ENCODE data around the gene TMEM8B.

Gene TMEM8B

DNA sequence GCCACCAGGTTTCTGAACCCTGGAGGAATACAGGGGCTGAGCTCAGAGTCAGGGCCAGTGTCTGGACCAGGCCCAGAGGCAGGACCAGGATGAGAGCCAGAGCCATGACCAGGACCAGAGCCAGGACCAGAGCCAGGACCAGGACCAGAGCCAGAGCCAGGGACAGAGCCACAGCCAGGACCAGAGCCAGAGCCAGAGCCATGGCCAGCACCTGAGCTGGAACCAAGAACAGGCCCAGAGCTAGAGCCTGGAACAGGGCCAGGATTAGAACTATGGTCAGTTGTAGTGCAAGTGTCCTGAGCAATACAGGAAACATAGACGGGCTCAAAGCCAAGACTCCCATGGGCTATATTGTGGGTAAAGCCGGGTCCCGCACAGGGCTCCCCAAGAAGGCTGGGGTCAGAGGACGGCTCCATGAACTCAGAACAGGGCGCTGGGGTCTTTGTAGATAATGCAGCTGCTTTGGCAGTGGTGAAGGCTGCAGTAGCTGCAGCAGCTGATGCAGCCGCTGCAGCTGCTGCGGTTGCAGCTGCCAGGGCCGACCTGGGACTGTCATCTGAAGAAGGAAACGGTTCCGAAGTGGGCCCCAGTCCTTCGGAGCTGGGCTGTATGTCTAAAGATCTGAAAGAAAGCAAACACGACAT, 17.5 kb upstream of the TMEM8B start:
- peak; percentile 30 for DNase-seq

DNA sequence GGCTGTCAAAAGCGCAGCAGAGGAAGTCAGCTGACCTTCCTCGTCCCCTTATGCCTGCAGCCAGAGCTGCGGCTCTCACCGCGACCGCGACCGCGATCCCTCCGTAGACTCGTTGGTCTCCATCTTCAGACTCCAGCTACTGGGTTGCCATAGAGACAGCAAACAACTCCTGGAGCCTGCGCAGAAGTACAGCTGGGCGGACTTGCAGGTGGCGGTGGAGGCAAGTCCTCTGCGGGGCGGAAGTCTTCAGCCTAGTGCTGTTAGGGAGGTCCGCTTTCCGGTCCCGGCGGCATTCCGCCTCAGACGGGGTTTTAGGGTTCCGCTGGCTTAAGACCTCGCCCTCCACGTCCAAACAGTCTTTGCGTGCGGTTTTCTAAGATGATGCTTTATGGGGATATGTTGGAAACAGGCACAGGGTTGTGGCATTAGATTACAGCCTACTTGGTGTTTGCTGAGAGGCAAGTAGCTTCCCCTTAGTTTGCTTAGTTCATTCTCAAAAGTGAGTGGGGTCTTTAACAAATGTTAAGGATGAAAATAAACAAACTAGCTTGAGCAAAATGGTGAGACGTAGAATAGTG, 16.9 kb upstream of the TMEM8B start, which contains the start of gene SPAG8:
Gene SPAG8 (minus strand): TSS at position 238 of the 578 bp plus-strand sequence. CDS start 115 bp downstream, at position 123.
- peak; percentile 93 for DNase-seq

DNA sequence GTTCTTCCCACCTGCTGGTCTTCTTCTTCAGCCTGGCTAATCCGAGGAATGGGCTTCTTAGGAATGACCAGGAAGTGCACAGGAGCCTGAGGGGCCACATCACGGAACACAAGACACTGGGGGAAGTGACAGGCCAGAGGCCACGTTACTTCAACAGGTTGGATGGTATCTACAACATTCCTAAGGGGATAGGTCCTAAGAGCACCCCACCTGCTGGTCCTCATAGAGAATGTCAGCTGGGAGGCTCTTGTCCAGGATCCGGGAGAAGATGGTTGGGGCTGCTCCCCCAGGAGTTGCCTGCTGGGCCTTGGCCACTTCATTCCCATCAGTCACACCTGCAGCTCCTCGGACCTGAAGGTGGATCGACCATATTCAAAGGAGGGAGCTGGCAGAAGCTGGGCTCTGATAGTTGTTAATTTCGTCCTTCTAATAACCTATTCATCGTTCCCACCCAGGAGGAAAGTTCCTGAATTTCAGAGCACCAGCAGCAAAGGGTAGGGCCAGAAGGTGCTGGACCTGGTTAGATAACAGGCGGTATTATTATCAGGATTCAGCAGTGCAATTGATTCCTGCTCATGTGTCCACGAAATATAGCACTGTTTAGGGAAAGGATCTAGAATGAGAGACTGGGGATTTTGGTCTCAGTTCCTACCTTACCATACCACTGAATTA, 15.5 kb upstream of the TMEM8B start:
- no peak for DNase-seq

DNA sequence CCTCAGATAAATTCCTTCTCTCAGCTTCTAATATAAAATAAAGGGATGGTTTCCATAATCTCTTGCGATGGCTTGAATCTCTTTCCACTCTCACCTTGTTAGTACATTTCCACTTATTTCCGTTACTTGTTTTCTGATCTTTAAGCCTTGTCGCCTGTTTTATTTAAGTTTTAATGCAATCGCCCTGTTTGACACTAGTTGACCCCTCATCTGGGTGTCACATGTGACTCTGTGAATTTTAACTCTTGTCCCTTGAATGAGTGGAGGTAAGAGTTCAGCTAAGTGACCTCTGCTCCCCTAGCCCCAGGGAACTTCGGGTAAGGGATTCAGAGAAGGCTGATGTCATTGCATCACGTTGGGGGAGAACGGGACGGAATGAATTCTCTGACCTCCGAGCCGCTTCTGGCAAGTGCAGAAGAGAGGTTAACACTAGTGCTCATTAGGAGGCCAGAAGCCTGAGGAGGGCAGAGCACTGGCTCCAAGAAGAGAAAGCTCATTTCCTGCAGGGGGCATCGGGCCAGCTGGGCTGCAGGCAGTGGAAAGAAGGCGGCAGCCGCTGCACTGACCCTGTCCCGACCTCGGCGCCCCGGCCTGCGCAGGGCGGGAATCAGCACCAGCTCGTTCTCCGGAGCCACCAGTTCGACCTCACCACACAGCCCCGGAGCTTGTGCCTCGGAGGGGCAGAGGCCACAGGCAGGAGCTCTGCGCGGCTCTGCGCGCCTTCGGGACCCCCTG, 14.8 kb upstream of the TMEM8B start:
- peak; percentile 74 for DNase-seq

DNA sequence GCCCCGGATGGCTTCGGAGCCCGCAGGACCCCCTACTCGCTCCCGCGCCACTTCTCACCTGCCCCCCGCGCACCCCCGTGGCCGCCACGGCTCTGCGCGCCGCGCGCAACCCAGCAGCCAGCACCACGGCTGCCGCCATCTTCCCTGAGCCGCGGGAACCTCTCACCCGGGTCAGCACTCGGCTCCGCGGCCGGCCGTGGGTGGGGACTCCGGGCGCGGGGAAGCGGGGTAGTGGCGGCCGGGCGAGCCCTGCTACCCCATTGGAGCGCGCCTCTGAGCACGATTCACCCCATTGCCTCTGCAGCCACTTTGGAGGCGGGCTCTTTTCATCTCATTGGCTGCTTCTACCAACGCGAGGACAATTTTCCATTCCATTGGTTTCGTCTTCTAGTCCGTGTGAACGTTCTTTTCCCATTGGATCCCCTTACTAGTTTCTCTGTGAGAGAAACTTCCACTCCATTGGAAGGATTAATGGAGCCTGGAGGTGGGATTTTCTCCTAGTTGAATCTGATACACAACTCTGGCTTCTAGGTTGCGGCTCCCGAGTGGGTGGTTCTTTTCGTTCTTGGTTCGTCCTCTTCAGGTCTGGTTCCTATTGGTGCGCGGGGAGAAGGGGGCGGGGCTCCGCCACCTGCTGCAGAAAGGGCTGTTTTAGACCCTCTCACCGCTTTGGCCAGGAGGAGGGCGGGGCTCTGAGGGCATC, 14.0 kb upstream of the TMEM8B start, which contains the start of gene HINT2:
Gene HINT2 (minus strand): TSS at position 202 of the 703 bp plus-strand sequence. CDS start 63 bp downstream, at position 139.
- peak; percentile 100 for DNase-seq

GRCh38 chr9:35816708-35817107, 12.3 kb upstream of the TMEM8B start:
- DNase-seq = no peak

DNA sequence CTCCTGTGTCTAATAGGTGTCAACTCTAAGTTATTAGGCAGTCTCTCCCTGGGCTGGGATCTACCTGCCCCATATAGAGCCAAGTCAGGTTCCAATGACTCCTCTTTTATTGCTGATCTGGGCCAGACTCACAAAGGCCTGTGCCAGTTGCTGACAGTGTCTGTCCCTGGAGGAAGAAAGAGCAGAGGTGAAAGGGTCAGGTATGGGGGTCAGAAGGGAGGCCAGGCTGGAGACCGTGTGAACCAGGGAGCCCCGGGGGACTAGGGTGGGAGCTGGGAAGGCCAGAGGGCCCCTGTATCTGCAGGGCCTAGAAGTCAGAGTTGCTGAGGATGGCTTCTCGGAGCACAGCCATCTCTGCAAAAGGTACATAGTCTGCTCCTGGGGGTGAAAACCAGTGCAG, 10.7 kb upstream of the TMEM8B start:
- no peak for DNase-seq

DNA sequence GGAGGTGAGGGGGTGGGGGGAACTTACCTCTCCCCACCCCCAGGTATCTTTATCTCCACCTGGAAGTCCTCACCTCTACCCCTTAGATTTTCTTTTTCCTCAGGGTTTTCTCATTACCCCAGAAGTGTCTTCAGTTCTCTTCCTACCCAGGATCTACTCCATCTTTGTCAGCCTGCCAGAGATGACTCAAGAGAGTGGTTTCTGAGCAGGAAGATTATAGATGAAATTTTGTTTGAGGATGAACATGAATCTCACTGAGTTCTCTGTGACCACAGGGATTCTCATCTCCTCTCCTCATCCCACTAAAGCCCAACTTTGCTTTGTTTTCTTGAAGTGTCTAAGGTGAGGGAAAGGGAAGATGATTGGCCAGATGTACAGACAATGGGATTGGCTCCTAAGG, 9.0 kb upstream of the TMEM8B start:
- no peak for DNase-seq

DNA sequence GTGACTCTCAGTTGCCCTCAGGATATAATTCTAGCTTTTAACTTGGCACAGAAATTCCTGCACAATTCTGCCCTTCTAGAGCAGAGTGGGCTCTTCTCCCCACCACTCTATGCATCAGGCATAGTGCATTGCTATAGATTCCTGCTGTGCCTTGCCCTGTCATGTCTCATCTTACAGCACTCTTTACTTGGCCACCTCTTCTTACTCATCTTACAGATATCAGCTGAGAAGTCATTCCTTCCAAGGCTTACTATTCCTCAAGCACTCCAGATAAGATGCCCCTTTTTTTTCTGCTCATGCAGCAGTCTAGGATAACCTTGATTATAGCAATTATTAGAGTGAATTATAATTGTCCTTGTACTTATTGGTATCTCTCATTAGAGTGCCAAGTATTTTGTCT, 6.1 kb upstream of the TMEM8B start:
- no peak for DNase-seq

DNA sequence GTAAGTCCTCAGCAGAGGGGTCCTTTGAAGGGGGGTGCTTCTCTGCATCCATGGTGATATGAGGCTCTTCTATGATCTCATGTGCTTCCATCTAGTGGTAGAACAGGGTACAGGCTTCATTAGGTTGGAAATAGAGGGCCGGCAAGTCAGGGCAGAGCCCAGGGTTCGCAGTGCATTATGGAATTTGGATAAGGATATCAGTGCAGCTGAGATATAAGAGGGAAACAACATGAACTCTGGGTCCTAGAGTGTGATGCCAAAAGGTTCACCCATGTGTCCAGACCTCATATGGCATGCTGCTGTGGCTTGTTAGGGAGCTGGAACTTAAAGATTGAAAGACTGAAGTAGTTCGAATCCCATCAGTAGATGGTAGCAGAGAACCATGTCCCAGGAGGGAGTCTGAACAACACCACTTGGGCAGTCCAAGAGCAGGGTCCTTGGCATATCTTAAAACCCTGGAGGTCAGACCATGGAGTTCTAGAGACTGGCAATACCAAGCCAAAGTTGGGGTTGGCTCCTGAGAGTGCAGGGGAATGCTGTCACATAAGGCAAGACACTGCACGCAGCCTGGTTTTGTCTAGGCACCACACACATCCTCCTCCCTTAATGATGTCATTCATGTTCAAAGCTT, 2.8 kb upstream of the TMEM8B start:
- DNase-seq = peak; percentile 53

GRCh38 chr9:35827486-35827885, 1.5 kb upstream of the TMEM8B start:
- DNase-seq = no peak

DNA sequence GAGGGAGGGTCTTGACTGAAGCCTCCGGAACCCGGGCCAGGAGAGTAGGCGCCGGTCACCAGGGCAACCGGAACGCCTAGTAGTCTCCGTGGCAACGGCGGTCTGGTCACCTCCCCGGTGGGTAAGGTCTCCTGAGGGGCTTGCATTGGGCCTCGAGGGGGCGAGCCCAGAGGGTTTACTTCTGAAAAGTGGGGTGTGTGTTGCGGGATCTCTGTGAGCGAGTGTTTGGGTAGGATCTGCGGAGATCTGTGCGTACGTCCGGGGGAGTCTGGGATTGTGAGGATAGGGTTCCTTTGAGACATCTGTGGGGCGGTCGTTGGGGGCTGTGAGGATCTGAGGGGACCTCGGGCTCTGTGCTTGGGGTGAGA, 328 bp upstream of the TMEM8B start, which contains the start of gene FAM221B:
Gene FAM221B (minus strand): TSS at position 17 of the 368 bp plus-strand sequence. CDS start 2,571 bp downstream, outside the sequence.
- no peak for DNase-seq

- no peak for DNase-seq
Observed at GRCh38 chr9:35829764-35830096, 702 bp downstream of the TMEM8B start.

DNA sequence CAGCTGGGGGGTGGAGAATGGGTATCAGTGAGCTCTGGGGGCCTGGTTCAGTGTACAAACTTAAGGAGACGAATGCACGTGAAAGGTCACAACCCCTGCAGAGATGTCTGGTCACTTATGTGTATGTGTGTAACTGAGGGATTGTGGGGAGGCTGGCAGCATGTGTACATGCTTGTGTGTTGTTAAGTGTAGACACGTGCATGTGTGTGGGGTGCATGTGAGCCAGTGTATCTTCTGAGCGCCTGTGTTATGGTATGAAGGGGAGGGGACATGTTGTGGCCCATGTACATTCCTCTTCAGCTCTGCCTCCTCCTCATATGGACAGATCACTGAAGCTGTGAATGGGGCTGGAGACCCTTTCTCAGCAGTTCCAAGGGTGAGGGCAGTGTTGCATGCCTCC, 2.0 kb downstream of the TMEM8B start:
- DNase-seq = no peak

- no peak for DNase-seq
Observed at GRCh38 chr9:35832814-35833213, 3.8 kb downstream of the TMEM8B start.

DNA sequence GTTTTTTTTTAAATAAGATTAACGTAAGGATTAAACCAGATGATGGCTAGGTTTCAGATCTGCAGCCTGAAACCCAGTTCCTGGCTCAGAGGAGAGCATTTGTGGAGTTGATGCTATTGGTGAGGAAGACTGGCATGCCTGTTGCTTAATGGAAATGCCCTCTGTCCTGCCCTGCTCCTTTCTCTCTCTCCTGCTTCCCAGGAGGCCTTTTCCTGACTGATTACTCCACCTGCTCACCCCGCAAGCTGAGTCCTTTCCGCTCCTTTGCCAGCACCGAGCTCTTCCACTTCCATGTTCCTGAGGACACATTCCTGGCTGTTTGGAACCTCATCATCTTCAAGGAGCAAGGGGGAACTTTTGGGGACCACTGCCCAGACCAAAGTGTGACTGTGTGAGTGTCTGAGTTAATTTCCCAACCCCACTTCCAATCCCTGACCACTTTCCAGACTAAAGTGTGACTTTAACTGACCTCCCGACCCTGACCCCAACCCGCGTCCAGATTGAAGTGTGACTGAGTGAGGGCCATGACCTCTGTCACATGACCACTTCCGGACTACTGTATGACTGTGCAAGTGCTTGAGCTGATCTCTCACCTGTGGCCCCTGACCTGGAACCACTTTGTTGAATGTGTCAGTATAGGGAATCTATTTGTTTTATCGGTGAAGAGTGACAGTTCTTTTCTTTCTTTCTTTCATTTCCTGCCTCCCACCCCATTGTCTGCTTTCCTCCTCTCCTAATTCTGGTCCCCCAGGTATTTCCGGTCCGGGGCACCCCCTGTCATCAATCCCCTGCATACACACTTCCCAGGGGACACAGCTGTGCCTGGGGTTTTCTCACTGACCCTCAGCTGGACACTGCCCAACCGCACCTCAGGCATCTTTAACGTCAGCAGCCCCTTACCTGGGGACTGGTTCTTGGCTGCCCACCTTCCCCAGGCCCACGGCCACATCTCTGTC, 5.5 kb downstream of the TMEM8B start:
- no peak for DNase-seq

DNA sequence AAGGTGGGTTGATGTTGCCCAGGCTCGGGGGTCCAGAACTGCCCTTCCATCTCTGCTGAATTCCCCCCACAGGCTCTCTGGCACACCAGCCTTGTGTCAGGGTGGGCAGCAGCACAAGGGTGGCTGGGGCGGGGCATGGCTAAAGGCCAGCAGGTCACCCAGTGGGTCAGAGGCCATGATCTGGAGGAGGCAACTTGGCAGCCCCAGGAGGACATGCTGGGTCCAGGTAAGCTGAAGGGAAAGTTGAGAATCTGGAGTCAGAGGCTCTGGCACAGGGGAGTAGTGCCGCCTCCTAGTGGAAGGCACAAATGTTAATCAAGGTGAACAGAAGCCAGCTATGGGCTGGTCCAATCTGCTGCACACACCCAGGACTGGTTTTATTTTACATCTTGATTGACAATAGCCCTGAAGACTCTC, 6.2 kb downstream of the TMEM8B start:
- DNase-seq = no peak

- no peak for DNase-seq
Observed at GRCh38 chr9:35835766-35836165, 6.7 kb downstream of the TMEM8B start.

DNA sequence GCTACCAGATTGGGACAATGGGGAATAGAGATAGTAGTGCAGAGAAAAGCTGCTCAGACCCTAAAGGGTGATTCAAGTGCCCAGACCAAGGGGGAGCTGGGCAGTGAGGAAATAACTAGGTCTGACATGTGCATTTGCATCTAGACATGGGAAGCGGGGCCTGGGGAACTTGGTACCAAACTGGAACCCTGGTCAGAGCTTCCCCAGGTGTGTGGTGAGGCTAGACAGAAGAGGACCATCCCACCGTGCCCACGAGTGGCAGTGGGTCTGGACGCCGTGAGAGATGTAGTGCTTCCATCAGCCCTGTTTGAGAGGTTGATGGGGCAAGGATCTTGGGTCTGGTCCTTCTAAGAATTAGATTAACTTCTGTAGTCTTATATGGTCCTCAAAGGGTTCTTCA, 7.6 kb downstream of the TMEM8B start:
- DNase-seq = no peak

GRCh38 chr9:35839926-35840325, 10.9 kb downstream of the TMEM8B start:
- DNase-seq = no peak

All from midbrain (tissue), 1 donor.